ENCODE data around the gene FAM76A. TPM values are rescaled to one million over a fixed set of nuclear protein-coding genes. Genes with fewer than 3 reads are reported as not detected.
"Not testable (repeated sequence)": the region's sequence is repeated elsewhere in the genome, so short reads cannot be mapped to it uniquely, and the experiment has no call there.

FAM76A gene
- total RNA-seq, 1 donor from 2014 or later, result 5.3 TPM

- no peak for DNase-seq (ENCODE audit: low spot score)
- Mint-ChIP-seq H3K27me3 (ENCODE audit: unreplicated experiment) (no peaks in the 10 kb centered on the region), H3K9me3 (ENCODE audit: unreplicated experiment) (no peaks in the 10 kb centered on the region), H3K4me3 (ENCODE audit: unreplicated experiment) (no peak overlapping the region), H3K4me1 (ENCODE audit: unreplicated experiment) (no peaks in the 10 kb centered on the region), H3K27ac (ENCODE audit: unreplicated experiment) (no peak overlapping the region), H3K36me3 (ENCODE audit: low read depth, unreplicated experiment) (peaks cover 34% of the 10 kb centered on the region)
- TF ChIP-seq CTCF (IDR thresholded peaks at IDR 0.05; ENCODE audit: unreplicated experiment), result no peak
Measured at GRCh38 chr1:27795601-27796000, 69.8 kb downstream of the FAM76A start.

DNA sequence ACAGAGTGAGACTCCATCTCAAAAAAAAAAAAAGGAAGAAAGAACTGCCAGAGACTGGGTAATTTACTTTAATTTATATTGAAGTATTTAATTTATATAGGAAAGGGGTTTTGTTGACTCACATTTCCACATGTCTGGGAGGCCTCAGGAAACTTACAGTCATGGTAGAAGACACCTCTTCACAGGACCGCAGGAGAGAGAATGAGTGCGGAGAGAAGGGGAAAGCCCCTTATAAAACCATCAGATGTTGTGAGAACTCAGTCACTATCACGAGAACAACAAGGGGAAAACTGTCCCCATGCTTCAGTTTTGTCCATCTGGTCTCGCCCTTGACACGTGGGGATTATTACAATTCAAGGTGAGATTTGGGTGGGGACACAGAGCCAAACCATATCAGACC is 79.0 kb downstream of the FAM76A start:
- H3K27ac Mint-ChIP-seq (ENCODE audit: unreplicated experiment), result no peak overlapping the region
- no peak overlapping the region for H3K4me3 Mint-ChIP-seq (ENCODE audit: unreplicated experiment)
- no peak for DNase-seq (ENCODE audit: low spot score)
- no peaks in the 10 kb centered on the region for H3K27me3 Mint-ChIP-seq (ENCODE audit: unreplicated experiment)
- no peaks in the 10 kb centered on the region for H3K9me3 Mint-ChIP-seq (ENCODE audit: unreplicated experiment)
- H3K4me1 Mint-ChIP-seq (ENCODE audit: unreplicated experiment), result no peaks in the 10 kb centered on the region
- no peak for TF ChIP-seq CTCF (IDR thresholded peaks at IDR 0.05; ENCODE audit: unreplicated experiment)
- H3K36me3 Mint-ChIP-seq (ENCODE audit: low read depth, unreplicated experiment), result peaks cover 21% of the 10 kb centered on the region

DNA sequence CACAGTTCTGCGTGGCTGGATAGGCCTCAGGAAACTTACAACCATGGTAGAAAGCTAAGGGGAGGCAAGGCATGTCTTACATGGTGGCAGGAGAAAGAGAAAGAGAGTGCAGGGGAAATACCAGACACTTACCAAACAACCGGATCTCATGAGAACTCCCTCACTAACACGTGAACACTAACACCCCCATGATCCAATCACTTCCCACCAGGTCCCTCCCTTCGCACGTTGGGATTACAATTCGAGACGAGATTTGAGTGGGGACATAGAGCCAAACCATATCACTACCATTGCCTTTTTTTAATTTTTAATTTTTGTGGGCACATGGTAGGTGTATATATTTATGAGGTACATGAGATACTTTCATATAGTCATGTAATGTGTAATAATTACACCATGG is 81.0 kb downstream of the FAM76A start:
- H3K4me3 Mint-ChIP-seq (ENCODE audit: unreplicated experiment), result no peak overlapping the region
- no peak for DNase-seq (ENCODE audit: low spot score)
- no peaks in the 10 kb centered on the region for H3K27me3 Mint-ChIP-seq (ENCODE audit: unreplicated experiment)
- no peak for TF ChIP-seq CTCF (IDR thresholded peaks at IDR 0.05; ENCODE audit: unreplicated experiment)
- no peaks in the 10 kb centered on the region for H3K4me1 Mint-ChIP-seq (ENCODE audit: unreplicated experiment)
- H3K27ac Mint-ChIP-seq (ENCODE audit: unreplicated experiment), result no peak overlapping the region
- peaks cover 18% of the 10 kb centered on the region for H3K36me3 Mint-ChIP-seq (ENCODE audit: low read depth, unreplicated experiment)
- H3K9me3 Mint-ChIP-seq (ENCODE audit: unreplicated experiment), result no peaks in the 10 kb centered on the region

GRCh38 chr1:27807385-27807784 is 81.6 kb downstream of the FAM76A start:
- Mint-ChIP-seq H3K9me3 (ENCODE audit: unreplicated experiment) (no peaks in the 10 kb centered on the region), H3K27me3 (ENCODE audit: unreplicated experiment) (no peaks in the 10 kb centered on the region), H3K27ac (ENCODE audit: unreplicated experiment) (no peak overlapping the region), H3K4me1 (ENCODE audit: unreplicated experiment) (no peaks in the 10 kb centered on the region), H3K36me3 (ENCODE audit: low read depth, unreplicated experiment) (peaks cover 17% of the 10 kb centered on the region), H3K4me3 (ENCODE audit: unreplicated experiment) (no peak overlapping the region)
- TF ChIP-seq CTCF (IDR thresholded peaks at IDR 0.05; ENCODE audit: unreplicated experiment), result no peak
- no peak for DNase-seq (ENCODE audit: low spot score)

DNA sequence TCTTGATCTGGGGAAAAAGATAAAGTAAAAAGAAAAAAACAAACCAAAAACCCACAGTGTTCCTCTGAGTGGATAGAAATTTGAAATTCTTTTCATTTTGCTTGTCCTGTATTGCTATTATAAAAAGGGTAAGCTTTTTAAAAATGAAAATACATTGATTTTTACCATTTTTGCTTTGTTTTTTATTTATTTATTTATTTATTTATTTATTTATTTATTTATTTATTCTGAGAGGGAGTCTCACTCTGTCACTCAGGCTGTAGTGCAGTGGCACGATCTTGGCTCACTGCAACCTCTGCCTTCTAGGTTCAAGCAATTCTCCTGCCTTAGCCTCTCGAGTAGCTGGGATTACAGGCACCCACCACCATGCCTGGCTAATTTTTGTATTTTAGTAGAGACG is 82.4 kb downstream of the FAM76A start:
- not testable (repeated sequence) for H3K27ac Mint-ChIP-seq (ENCODE audit: unreplicated experiment); H3K4me3 Mint-ChIP-seq (ENCODE audit: unreplicated experiment)
- peaks cover 17% of the 10 kb centered on the region for H3K36me3 Mint-ChIP-seq (ENCODE audit: low read depth, unreplicated experiment)

DNA sequence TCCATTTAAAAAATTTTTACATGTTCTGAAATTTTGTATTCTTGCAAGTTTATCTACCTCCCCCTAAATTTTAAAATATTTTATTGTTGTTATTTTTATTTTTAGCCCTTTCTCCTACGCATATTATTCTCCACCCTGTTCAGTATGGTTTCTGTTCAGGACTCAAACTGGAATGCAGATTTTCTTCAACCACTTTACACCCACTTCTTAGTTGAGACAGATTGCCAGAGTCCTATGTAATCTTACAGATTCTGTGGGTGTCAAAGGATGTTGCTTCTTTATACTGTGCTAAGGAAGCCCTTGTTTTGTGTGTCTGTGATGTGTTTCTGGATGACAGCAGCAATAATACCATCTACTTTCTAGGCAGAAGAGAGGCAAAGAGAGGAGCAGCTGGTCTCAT is 84.1 kb downstream of the FAM76A start:
- Mint-ChIP-seq H3K27ac (ENCODE audit: unreplicated experiment) (no peak overlapping the region), H3K9me3 (ENCODE audit: unreplicated experiment) (no peaks in the 10 kb centered on the region), H3K4me1 (ENCODE audit: unreplicated experiment) (no peaks in the 10 kb centered on the region), H3K36me3 (ENCODE audit: low read depth, unreplicated experiment) (peaks cover 12% of the 10 kb centered on the region), H3K27me3 (ENCODE audit: unreplicated experiment) (no peaks in the 10 kb centered on the region), H3K4me3 (ENCODE audit: unreplicated experiment) (no peak overlapping the region)
- TF ChIP-seq CTCF (IDR thresholded peaks at IDR 0.05; ENCODE audit: unreplicated experiment), result no peak
- no peak for DNase-seq (ENCODE audit: low spot score)

More for the DNA sequence above, 82.4 kb downstream of the FAM76A start:
- not testable (repeated sequence) for H3K4me1 Mint-ChIP-seq (ENCODE audit: unreplicated experiment); DNase-seq (ENCODE audit: low spot score); H3K9me3 Mint-ChIP-seq (ENCODE audit: unreplicated experiment); H3K27me3 Mint-ChIP-seq (ENCODE audit: unreplicated experiment)
